Medulla oblongata (tissue), 1 donor: ENCODE data around the gene MSANTD3.
"Not testable (repeated sequence)": the region's sequence is repeated elsewhere in the genome, so short reads cannot be mapped to it uniquely, and the experiment has no call there.

Source experiments
- DNase-seq: peaks from one replicate; pipeline ENCODE4 v3.0.0-alpha.2; 2015; ENCODE audit errors: extremely low spot score

Gene MSANTD3

GRCh38 chr9:100428871-100429654 lies 2.1 kb downstream of the MSANTD3 start:
- DNase-seq, result peak; percentile 27

- no peak for DNase-seq
Observed at GRCh38 chr9:100430286-100430940, 3.5 kb downstream of the MSANTD3 start.

- no peak for DNase-seq
Observed at GRCh38 chr9:100431886-100432285, 4.9 kb downstream of the MSANTD3 start.

GRCh38 chr9:100432736-100433135 lies 5.8 kb downstream of the MSANTD3 start:
- no peak for DNase-seq

GRCh38 chr9:100436571-100436970 lies 9.6 kb downstream of the MSANTD3 start:
- no peak for DNase-seq

- DNase-seq, result peak; percentile 89
Observed at GRCh38 chr9:100437860-100438805, 11.2 kb downstream of the MSANTD3 start.

GRCh38 chr9:100440071-100440470 lies 13.1 kb downstream of the MSANTD3 start:
- DNase-seq, result no peak

GRCh38 chr9:100440487-100440886 lies 13.5 kb downstream of the MSANTD3 start:
- DNase-seq, result not testable (repeated sequence)

- no peak for DNase-seq
Observed at GRCh38 chr9:100441911-100442361, 15.0 kb downstream of the MSANTD3 start.

- DNase-seq, result no peak
Observed at GRCh38 chr9:100443781-100444768, 17.1 kb downstream of the MSANTD3 start.

- peak; percentile 42 for DNase-seq
Observed at GRCh38 chr9:100445161-100445902, 18.4 kb downstream of the MSANTD3 start.

- no peak for DNase-seq
Observed at GRCh38 chr9:100445903-100446549, 19.1 kb downstream of the MSANTD3 start.

GRCh38 chr9:100447041-100447440 lies 20.1 kb downstream of the MSANTD3 start:
- no peak for DNase-seq

GRCh38 chr9:100448266-100448665 lies 21.3 kb downstream of the MSANTD3 start:
- DNase-seq, result no peak

- DNase-seq, result no peak
Observed at GRCh38 chr9:100449420-100449819, 22.5 kb downstream of the MSANTD3 start.

- DNase-seq, result no peak
Observed at GRCh38 chr9:100452894-100453293, 26.0 kb downstream of the MSANTD3 start.

- no peak for DNase-seq
Observed at GRCh38 chr9:100455470-100455869, 28.5 kb downstream of the MSANTD3 start.

- DNase-seq, result no peak
Observed at GRCh38 chr9:100457517-100457916, 30.6 kb downstream of the MSANTD3 start.

GRCh38 chr9:100459963-100460362 lies 33.0 kb downstream of the MSANTD3 start:
- no peak for DNase-seq

- DNase-seq, result peak; percentile 70
Observed at GRCh38 chr9:100465274-100465673, 38.3 kb downstream of the MSANTD3 start.
